Testis (tissue), 3 donors: ENCODE data around the gene ESR2. TPM values are rescaled to one million over a fixed set of nuclear protein-coding genes. Genes with fewer than 3 reads are reported as not detected.
"Not testable (repeated sequence)": the region's sequence is repeated elsewhere in the genome, so short reads cannot be mapped to it uniquely, and the experiment has no call there.

ENCODE experiments used
- DNase-seq: peaks from one replicate; pipeline ENCODE4 v3.0.0-alpha.2; 2019
- H3K27ac ChIP-seq, 2 donors: fragments of 200-600 bp; sonication (generic); one replicate each; pipeline ENCODE4 v1.5.1; 2019
- H3K27me3 ChIP-seq: fragments of 200-600 bp; sonication (generic); one replicate; pipeline ENCODE4 v1.5.1; 2019
- H3K36me3 ChIP-seq: fragments of 200-600 bp; sonication (generic); one replicate; pipeline ENCODE4 v1.5.1; 2017; ENCODE audit warnings: low read depth; ENCODE audit errors: missing control alignments
- H3K4me1 ChIP-seq: fragments of 200-600 bp; sonication (generic); one replicate; pipeline ENCODE4 v1.5.1; 2019
- H3K4me3 ChIP-seq, 2 donors: fragments of 200-600 bp; sonication (generic); one replicate each; pipeline ENCODE4 v1.5.1; 2017 to 2019
- H3K9me3 ChIP-seq: fragments of 200-600 bp; sonication (generic); one replicate; pipeline ENCODE4 v1.5.1; 2017
- POLR2A ChIP-seq: fragments of 450-650 bp; IDR thresholded peaks from one replicate; pipeline ENCODE4 v1.6.1; 2017; ENCODE audit warnings: antibody characterized with exemption, mild to moderate bottlenecking, moderate library complexity
- WGBS, 2 donors: methylation state at CpG; one replicate each; pipeline ENCODE4 v1.1.5; 2018; 5-methylcytosine and 5-hydroxymethylcytosine counted together
- intact Hi-C: fragments of 100-400 bp; cut with DNase I; formaldehyde crosslinking; loops from one replicate; pipeline ENCODE4 v1.15.1; 2023; ENCODE audit warnings: low total_unique reads
- polyA plus RNA-seq: library from polyadenylated mRNA; stranded (reverse); fragments of 350-450 nt; fragmentation: Illumina TruSeq; extraction: RNeasy Lipid Tissue Mini Kit (QIAGEN cat#74804); gene quantifications from one replicate; pipeline ENCODE4 v1.2.3, GENCODE V29; 2014; ENCODE audit warnings: low read depth, low replicate concordance; ENCODE audit not compliant: insufficient read depth
- total RNA-seq, 2 donors: library from RNA; depleted of rRNA; stranded (reverse); fragments of >200 nt; gene quantifications; one replicate each; pipeline ENCODE4 v1.2.3, GENCODE V29; 2016
- TF ChIP-seq, protein P1 (sequence below), 3 experiments: fragments of 450-650 bp in 2 of 3; fragments of 200-600 bp in 1 of 3; sonication (generic) in 1 of 3; IDR thresholded peaks; one replicate each; pipeline ENCODE4 v1.5.1; 2016 to 2019; ENCODE audit warnings: antibody characterized with exemption in 3 of 3, mild to moderate bottlenecking in 2 of 3, moderate library complexity in 1 of 3

The ESR2 gene
- total and polyA plus RNA-seq, 3 donors from 2014 or later = 17.2 to 33.3 (median 19.8) TPM

DNA sequence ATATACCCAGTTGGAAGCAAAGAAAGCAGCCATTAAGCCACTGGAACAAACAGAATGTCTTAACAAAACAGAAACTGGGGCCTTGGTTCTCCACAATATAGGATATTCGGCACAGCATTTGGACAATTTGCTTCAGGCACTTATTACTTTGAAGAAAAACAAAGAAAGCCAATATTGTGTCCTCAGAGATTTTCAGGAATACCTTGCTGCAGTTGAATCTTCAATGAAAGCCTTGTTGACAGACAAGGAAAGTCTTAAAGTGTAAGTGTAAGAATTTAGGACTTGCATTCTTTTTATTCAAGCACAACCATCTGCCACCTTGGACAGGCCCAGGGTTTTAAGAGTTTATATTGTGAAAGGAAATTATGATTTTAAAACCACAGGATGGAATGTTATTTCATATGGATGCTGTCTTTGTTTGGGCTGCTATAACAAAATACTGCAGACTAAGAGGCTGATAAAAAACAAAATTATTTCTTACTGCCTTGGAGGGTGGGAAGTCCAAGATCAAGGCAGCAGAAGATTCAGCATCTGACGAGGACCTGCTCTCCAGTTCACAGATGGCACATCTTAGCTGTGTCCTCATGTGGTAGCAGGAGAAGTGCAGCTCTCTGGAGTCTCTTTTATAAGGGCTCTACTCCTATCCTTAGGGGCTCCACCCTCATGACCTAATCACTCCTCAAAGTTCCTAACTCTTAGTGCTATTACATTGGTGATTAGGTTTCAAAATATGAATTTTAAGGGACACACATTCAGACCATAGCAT is 244.4 kb downstream of the ESR2 start:
- H3K27ac ChIP-seq = no peak overlapping the region
- no peak for DNase-seq
- no peaks in the 10 kb centered on the region for H3K36me3 ChIP-seq
- no peaks in the 10 kb centered on the region for H3K9me3 ChIP-seq
- TF ChIP-seq, protein P1, sequence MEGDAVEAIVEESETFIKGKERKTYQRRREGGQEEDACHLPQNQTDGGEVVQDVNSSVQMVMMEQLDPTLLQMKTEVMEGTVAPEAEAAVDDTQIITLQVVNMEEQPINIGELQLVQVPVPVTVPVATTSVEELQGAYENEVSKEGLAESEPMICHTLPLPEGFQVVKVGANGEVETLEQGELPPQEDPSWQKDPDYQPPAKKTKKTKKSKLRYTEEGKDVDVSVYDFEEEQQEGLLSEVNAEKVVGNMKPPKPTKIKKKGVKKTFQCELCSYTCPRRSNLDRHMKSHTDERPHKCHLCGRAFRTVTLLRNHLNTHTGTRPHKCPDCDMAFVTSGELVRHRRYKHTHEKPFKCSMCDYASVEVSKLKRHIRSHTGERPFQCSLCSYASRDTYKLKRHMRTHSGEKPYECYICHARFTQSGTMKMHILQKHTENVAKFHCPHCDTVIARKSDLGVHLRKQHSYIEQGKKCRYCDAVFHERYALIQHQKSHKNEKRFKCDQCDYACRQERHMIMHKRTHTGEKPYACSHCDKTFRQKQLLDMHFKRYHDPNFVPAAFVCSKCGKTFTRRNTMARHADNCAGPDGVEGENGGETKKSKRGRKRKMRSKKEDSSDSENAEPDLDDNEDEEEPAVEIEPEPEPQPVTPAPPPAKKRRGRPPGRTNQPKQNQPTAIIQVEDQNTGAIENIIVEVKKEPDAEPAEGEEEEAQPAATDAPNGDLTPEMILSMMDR (IDR thresholded peaks at IDR 0.05) = no peak
- TF ChIP-seq POLR2A = no peak
- H3K4me1 ChIP-seq = peaks cover 5% of the 10 kb centered on the region
- 93 to 95% methylated on average over 2 of the region's 2 CpGs for WGBS, 2 donors
- no peaks in the 10 kb centered on the region for H3K27me3 ChIP-seq
- intact Hi-C loops = no loop called here
- no peak overlapping the region for H3K4me3 ChIP-seq

DNA sequence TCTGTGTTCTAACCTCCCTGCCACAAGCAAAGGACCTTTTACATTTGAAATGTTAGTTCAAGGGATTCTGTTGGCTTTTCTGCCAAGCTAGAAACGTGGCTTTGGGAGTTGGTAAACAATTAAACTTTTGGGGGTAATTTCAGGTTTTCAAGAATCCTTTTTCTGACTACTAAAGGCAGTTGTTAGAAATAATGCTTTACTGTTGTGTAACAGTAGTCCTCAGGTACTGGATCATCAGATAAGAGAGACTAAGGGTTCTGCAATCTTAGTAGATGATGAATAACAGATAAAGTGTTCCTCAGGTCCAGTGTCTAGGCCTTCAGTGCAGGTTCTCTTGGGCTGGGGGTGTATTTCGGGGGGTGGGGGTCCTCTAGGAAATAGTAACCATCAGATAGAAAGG is 249.1 kb downstream of the ESR2 start:
- no peak for TF ChIP-seq POLR2A
- TF ChIP-seq, protein P1 (IDR thresholded peaks at IDR 0.05) = no peak
- no peak for DNase-seq
- intact Hi-C loops = no loop called here
- H3K9me3 ChIP-seq = no peaks in the 10 kb centered on the region
- peak overlapping the region in 1 of 2 donors; percentile 43 for H3K27ac ChIP-seq
- H3K36me3 ChIP-seq = no peaks in the 10 kb centered on the region
- H3K4me1 ChIP-seq = peaks cover 5% of the 10 kb centered on the region
- WGBS, 2 donors = 61 to 76% methylated on average over 2 of the region's 2 CpGs
- no peaks in the 10 kb centered on the region for H3K27me3 ChIP-seq
- H3K4me3 ChIP-seq = no peak overlapping the region

DNA sequence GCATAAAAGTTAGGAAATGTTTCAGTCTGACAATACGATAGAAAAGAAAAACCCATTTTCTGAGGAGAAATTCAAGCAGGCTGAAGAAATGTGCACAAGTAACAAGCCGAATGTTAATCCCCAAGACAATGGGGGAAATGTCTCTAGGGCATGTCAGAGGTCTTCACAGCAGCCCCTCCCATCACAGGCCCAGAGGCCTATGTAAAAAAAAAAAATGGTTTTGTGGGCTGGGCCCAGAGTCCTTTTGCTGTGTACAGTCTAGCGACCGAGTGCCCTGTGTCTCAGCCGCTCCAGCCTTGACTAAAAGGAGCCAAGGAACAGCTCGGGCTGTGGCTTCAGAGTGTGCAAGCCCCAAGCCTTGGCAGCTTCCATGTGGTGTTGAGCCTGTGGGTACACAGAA is 250.9 kb downstream of the ESR2 start:
- H3K9me3 ChIP-seq, H3K4me3 ChIP-seq, H3K27me3 ChIP-seq, intact Hi-C loops, H3K36me3 ChIP-seq, DNase-seq, H3K27ac ChIP-seq, H3K4me1 ChIP-seq: not testable (repeated sequence)
- 96 to 99% methylated on average over 6 of the region's 6 CpGs for WGBS, 2 donors

DNA sequence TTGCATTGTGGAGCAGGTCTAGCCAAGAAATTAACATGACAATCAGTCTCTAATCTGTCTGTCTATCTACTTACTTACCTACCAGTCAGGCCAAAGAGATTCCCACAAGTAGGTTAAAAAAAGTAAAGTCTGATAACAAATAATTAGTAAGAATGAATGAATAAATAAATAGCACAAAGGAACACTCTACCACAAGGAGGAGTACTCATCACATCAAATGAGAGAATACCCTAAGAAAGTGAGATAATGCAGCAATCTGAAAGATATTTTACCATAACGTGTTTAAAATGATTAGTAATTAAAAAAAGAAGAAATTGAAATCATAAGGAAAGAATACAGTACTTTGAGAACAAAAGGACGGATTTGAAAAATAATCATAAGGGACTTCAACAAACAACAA is 254.1 kb downstream of the ESR2 start:
- no peak for TF ChIP-seq POLR2A
- TF ChIP-seq, protein P1 (IDR thresholded peaks at IDR 0.05) = peak; percentile 23 to 40 (median 29)
- WGBS, 2 donors = 63 to 65% methylated on average over 2 of the region's 2 CpGs
- H3K27ac ChIP-seq = no peak overlapping the region
- H3K4me3 ChIP-seq = no peak overlapping the region
- no peaks in the 10 kb centered on the region for H3K9me3 ChIP-seq
- peaks cover 2% of the 10 kb centered on the region for H3K4me1 ChIP-seq
- no peak for DNase-seq
- H3K27me3 ChIP-seq = no peaks in the 10 kb centered on the region
- intact Hi-C loops = no loop called here
- H3K36me3 ChIP-seq = no peaks in the 10 kb centered on the region

DNA sequence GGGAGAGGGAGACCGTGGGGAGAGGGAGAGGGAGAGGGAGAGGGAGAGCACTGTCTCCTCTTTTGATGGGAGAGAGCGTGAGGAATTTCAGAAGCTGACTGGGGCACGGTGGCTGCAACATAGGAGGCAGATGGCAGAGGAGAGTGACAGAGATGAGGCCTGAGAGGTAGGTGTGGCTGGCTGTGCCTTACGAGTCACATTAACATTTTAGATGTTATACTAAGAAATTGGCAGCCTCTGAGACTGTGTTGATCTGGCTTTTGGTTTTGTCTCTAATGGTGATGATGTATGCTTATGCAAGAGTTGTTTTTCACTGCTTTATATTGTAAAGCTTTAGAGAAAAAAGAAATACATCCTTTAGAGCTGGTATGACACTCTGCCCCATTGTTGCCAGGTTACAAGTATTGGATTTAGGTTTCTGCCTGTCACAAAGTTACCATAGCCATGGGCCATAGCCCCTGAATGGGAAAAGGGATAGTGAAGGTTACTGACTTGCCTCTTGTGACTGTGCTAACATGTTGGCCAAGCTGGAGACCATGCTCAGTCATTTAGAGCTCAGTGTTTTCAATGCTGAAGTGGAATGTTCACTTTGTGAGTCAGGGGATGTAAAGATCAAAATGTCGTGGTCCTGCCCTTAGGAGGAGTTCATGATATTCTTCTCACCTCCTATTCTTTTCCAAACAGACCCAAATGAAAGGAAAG is 255.2 kb downstream of the ESR2 start:
- 73 to 80% methylated on average over 5 of the region's 5 CpGs for WGBS, 2 donors
- no peak for TF ChIP-seq POLR2A
- TF ChIP-seq, protein P1 (IDR thresholded peaks at IDR 0.05) = no peak
- Histone ChIP-seq H3K27me3 (no peaks in the 10 kb centered on the region), H3K9me3 (no peaks in the 10 kb centered on the region), H3K4me1 (no peaks in the 10 kb centered on the region), H3K27ac (no peak overlapping the region), H3K36me3 (no peaks in the 10 kb centered on the region), H3K4me3 (no peak overlapping the region)
- no peak for DNase-seq
- intact Hi-C loops = no loop called here

DNA sequence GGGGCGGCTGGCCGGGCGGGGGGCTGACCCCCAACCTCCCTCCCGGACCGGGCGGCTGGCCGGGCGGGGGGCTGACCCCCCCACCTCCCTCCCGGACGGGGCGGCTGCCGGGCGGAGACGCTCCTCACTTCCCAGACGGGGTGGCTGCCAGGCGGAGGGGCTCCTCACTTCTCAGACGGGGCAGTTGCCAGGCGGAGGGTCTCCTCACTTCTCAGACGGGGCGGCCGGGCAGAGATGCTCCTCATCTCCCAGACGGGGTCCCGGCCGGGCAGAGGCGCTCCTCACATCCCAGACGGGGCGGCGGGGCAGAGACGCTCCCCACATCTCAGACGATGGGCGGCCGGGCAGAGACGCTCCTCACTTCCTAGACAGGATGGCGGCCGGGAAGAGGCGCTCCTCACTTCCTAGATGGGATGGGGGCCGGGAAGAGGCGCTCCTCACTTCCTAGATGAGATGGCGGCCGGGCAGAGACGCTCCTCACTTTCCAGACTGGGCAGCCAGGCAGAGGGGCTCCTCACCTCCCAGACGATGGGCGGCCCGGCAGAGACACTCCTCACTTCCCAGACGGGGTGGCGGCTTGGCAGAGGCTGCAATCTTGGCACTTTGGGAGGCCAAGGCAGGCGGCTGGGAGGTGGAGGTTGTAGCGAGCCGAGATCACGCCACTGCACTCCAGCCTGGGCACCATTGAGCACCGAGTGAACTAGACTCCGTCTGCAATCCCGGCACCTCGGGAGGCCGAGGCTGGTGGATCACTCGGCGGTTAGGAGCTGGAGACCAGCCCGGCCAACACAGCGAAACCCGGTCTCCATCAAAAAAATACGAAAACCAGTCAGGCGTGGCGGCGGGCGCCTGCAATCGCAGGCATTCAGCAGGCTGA is 256.1 kb downstream of the ESR2 start:
- H3K4me1 ChIP-seq, H3K4me3 ChIP-seq, H3K27ac ChIP-seq, H3K27me3 ChIP-seq, intact Hi-C loops, DNase-seq, H3K36me3 ChIP-seq, H3K9me3 ChIP-seq: not testable (repeated sequence)
- WGBS, 2 donors = 82 to 93% methylated on average over 30 to 56 of the region's 66 CpGs
